ENCODE results near the gene WNT7B. TPM values are rescaled to one million over a fixed set of nuclear protein-coding genes. Genes with fewer than 3 reads are reported as not detected.

The WNT7B gene
- total and polyA plus RNA-seq, 2 experiments from 2014 or later = 0.10 TPM; not detected in 1

DNA sequence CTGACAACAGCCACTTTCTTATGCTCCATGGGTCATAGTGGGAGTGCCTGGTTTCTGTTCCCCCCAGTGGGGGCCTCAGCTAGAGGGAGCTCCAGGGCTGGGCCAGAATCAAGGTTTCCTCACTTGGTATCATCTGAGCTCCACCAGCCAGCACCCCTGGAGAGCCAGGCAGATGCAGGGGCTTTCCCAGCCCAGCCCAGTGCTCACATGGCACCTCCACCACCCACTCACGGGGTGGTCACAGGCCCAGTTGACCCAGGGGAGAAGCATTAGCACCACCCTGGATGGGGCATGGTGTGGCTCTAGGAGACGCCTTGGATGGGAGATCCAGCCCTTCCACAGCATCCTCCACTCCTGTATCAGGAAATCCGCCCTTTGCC is 24.1 kb upstream of the WNT7B start:
- Mint-ChIP-seq H3K27ac (no peak overlapping the region), H3K9me3 (no peaks in the 10 kb centered on the region), H3K4me1 (peaks cover 5% of the 10 kb centered on the region; the same call in 2 of the 3 replicates), H3K4me3 (no peak overlapping the region), H3K36me3 (ENCODE audit: low read depth) (no peaks in the 10 kb centered on the region; the same call in 2 of the 3 replicates), H3K27me3 (ENCODE audit: insufficient read depth, low read depth, poor library complexity) (peaks cover 6% of the 10 kb centered on the region)
- Histone ChIP-seq H3F3A (replicated peaks; ENCODE audit: low read depth) (no peaks in the 10 kb centered on the region), H4K20me1 (replicated peaks; ENCODE audit: insufficient read depth) (no peaks in the 10 kb centered on the region), H3K4me2 (no peak overlapping the region), H3K9me2 (ENCODE audit: insufficient read depth) (no peaks in the 10 kb centered on the region), H3K27me3 (ENCODE audit: insufficient read depth) (no peaks in the 10 kb centered on the region), H3K36me3 (ENCODE audit: insufficient read depth) (no peaks in the 10 kb centered on the region), H3K4me1 (ENCODE audit: insufficient read depth) (no peaks in the 10 kb centered on the region), H3K79me2 (replicated peaks; ENCODE audit: insufficient read depth) (no peaks in the 10 kb centered on the region), H3K27ac (ENCODE audit: low read depth) (no peak overlapping the region), H3K4me3 (no peak overlapping the region), H2AFZ (no peak overlapping the region)
- no peak for ATAC-seq
- no peak for DNase-seq (ENCODE audit: low spot score)
- TF ChIP-seq ZNF114 (CRISPR knock-in tag; IDR thresholded peaks at IDR 0.05) (no peak), ZNF331 (CRISPR knock-in tag; IDR thresholded peaks at IDR 0.05; ENCODE audit: low read depth) (no peak), NANOG (IDR thresholded peaks at IDR 0.05; ENCODE audit: borderline replicate concordance) (no peak), EZH2 (IDR thresholded peaks at IDR 0.05; ENCODE audit: low read depth, unreplicated experiment) (no peak), POLR2AphosphoS5 (IDR thresholded peaks at IDR 0.05; ENCODE audit: low read depth) (no peak)
- TF ChIP-seq, protein P1, sequence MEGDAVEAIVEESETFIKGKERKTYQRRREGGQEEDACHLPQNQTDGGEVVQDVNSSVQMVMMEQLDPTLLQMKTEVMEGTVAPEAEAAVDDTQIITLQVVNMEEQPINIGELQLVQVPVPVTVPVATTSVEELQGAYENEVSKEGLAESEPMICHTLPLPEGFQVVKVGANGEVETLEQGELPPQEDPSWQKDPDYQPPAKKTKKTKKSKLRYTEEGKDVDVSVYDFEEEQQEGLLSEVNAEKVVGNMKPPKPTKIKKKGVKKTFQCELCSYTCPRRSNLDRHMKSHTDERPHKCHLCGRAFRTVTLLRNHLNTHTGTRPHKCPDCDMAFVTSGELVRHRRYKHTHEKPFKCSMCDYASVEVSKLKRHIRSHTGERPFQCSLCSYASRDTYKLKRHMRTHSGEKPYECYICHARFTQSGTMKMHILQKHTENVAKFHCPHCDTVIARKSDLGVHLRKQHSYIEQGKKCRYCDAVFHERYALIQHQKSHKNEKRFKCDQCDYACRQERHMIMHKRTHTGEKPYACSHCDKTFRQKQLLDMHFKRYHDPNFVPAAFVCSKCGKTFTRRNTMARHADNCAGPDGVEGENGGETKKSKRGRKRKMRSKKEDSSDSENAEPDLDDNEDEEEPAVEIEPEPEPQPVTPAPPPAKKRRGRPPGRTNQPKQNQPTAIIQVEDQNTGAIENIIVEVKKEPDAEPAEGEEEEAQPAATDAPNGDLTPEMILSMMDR (conservative IDR thresholded peaks at IDR 0.05; ENCODE audit: low read depth in 2 of 2) = 0 out of 4 replicates have a peak, but pooled peaks of 1 of the 2 experiments have one; percentile 3
- TF ChIP-seq, protein P2, sequence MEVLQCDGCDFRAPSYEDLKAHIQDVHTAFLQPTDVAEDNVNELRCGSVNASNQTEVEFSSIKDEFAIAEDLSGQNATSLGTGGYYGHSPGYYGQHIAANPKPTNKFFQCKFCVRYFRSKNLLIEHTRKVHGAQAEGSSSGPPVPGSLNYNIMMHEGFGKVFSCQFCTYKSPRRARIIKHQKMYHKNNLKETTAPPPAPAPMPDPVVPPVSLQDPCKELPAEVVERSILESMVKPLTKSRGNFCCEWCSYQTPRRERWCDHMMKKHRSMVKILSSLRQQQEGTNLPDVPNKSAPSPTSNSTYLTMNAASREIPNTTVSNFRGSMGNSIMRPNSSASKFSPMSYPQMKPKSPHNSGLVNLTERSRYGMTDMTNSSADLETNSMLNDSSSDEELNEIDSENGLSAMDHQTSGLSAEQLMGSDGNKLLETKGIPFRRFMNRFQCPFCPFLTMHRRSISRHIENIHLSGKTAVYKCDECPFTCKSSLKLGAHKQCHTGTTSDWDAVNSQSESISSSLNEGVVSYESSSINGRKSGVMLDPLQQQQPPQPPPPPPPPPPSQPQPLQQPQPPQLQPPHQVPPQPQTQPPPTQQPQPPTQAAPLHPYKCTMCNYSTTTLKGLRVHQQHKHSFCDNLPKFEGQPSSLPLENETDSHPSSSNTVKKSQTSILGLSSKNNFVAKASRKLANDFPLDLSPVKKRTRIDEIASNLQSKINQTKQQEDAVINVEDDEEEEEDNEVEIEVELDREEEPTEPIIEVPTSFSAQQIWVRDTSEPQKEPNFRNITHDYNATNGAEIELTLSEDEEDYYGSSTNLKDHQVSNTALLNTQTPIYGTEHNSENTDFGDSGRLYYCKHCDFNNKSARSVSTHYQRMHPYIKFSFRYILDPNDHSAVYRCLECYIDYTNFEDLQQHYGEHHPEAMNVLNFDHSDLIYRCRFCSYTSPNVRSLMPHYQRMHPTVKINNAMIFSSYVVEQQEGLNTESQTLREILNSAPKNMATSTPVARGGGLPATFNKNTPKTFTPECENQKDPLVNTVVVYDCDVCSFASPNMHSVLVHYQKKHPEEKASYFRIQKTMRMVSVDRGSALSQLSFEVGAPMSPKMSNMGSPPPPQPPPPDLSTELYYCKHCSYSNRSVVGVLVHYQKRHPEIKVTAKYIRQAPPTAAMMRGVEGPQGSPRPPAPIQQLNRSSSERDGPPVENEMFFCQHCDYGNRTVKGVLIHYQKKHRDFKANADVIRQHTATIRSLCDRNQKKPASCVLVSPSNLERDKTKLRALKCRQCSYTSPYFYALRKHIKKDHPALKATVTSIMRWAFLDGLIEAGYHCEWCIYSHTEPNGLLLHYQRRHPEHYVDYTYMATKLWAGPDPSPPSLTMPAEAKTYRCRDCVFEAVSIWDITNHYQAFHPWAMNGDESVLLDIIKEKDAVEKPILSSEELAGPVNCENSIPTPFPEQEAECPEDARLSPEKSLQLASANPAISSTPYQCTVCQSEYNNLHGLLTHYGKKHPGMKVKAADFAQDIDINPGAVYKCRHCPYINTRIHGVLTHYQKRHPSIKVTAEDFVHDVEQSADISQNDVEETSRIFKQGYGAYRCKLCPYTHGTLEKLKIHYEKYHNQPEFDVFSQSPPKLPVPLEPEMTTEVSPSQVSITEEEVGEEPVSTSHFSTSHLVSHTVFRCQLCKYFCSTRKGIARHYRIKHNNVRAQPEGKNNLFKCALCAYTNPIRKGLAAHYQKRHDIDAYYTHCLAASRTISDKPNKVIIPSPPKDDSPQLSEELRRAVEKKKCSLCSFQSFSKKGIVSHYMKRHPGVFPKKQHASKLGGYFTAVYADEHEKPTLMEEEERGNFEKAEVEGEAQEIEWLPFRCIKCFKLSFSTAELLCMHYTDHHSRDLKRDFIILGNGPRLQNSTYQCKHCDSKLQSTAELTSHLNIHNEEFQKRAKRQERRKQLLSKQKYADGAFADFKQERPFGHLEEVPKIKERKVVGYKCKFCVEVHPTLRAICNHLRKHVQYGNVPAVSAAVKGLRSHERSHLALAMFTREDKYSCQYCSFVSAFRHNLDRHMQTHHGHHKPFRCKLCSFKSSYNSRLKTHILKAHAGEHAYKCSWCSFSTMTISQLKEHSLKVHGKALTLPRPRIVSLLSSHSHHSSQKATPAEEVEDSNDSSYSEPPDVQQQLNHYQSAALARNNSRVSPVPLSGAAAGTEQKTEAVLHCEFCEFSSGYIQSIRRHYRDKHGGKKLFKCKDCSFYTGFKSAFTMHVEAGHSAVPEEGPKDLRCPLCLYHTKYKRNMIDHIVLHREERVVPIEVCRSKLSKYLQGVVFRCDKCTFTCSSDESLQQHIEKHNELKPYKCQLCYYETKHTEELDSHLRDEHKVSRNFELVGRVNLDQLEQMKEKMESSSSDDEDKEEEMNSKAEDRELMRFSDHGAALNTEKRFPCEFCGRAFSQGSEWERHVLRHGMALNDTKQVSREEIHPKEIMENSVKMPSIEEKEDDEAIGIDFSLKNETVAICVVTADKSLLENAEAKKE (CRISPR knock-in tag; IDR thresholded peaks at IDR 0.05) = no peak
- TF ChIP-seq, protein P3, sequence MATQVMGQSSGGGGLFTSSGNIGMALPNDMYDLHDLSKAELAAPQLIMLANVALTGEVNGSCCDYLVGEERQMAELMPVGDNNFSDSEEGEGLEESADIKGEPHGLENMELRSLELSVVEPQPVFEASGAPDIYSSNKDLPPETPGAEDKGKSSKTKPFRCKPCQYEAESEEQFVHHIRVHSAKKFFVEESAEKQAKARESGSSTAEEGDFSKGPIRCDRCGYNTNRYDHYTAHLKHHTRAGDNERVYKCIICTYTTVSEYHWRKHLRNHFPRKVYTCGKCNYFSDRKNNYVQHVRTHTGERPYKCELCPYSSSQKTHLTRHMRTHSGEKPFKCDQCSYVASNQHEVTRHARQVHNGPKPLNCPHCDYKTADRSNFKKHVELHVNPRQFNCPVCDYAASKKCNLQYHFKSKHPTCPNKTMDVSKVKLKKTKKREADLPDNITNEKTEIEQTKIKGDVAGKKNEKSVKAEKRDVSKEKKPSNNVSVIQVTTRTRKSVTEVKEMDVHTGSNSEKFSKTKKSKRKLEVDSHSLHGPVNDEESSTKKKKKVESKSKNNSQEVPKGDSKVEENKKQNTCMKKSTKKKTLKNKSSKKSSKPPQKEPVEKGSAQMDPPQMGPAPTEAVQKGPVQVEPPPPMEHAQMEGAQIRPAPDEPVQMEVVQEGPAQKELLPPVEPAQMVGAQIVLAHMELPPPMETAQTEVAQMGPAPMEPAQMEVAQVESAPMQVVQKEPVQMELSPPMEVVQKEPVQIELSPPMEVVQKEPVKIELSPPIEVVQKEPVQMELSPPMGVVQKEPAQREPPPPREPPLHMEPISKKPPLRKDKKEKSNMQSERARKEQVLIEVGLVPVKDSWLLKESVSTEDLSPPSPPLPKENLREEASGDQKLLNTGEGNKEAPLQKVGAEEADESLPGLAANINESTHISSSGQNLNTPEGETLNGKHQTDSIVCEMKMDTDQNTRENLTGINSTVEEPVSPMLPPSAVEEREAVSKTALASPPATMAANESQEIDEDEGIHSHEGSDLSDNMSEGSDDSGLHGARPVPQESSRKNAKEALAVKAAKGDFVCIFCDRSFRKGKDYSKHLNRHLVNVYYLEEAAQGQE (IDR thresholded peaks at IDR 0.05; ENCODE audit: unreplicated experiment) = no peak

Data from GM23338 (cell line).